Endodermal cell (in vitro differentiated cells): ENCODE data around the gene PANK4. TPM values are rescaled to one million over a fixed set of nuclear protein-coding genes. Genes with fewer than 3 reads are reported as not detected.

Experiments used
- DNase-seq: peaks from one replicate; pipeline ENCODE4 v3.0.0-alpha.2; 2017
- H3K27ac ChIP-seq: 2 replicates; pipeline ENCODE4 v1.5.1; 2013; ENCODE audit warnings: mild to moderate bottlenecking, low read depth, low read length, moderate library complexity
- H3K27me3 ChIP-seq: 2 replicates; pipeline ENCODE4 v1.6.1; 2013; ENCODE audit warnings: mild to moderate bottlenecking, low read length, moderate library complexity; ENCODE audit not compliant: insufficient read depth, control insufficient read depth, poor library complexity, severe bottlenecking
- H3K36me3 ChIP-seq: 2 replicates; pipeline ENCODE4 v1.7.0; 2013; ENCODE audit warnings: mild to moderate bottlenecking, low read length, moderate library complexity; ENCODE audit not compliant: control insufficient read depth, insufficient read depth
- H3K4me1 ChIP-seq: one replicate; pipeline ENCODE4 v1.7.0; 2013; ENCODE audit warnings: low read length; ENCODE audit not compliant: control insufficient read depth, insufficient read depth
- H3K4me3 ChIP-seq: 2 replicates; pipeline ENCODE4 v1.5.1; 2013; ENCODE audit warnings: mild to moderate bottlenecking, low read length, moderate library complexity
- H3K9ac ChIP-seq: 2 replicates; pipeline ENCODE4 v1.6.1; 2013; ENCODE audit warnings: mild to moderate bottlenecking, low read length, moderate library complexity; ENCODE audit not compliant: poor library complexity, severe bottlenecking; ENCODE audit errors: extremely low read depth
- H3K9me3 ChIP-seq: 2 replicates; pipeline ENCODE4 v1.6.1; 2013; ENCODE audit warnings: mild to moderate bottlenecking, low read length, moderate library complexity; ENCODE audit not compliant: control insufficient read depth
- H3K27ac Mint-ChIP-seq: 2 replicates; pipeline ENCODE4 v1.8.0; 2020; ENCODE audit warnings: mixed read lengths
- H3K27me3 Mint-ChIP-seq: 2 replicates; pipeline ENCODE4 v1.8.0; 2021; ENCODE audit warnings: mild to moderate bottlenecking, mixed read lengths; ENCODE audit not compliant: insufficient read depth
- H3K36me3 Mint-ChIP-seq: 2 replicates; pipeline ENCODE4 v1.8.0; 2020; ENCODE audit warnings: low read depth, mixed read lengths
- H3K4me1 Mint-ChIP-seq: 2 replicates; pipeline ENCODE4 v1.8.0; 2020; ENCODE audit warnings: mixed read lengths
- H3K4me3 Mint-ChIP-seq: 2 replicates; pipeline ENCODE4 v1.8.0; 2020; ENCODE audit warnings: mild to moderate bottlenecking, moderate library complexity, mixed read lengths
- H3K9me3 Mint-ChIP-seq: 2 replicates; pipeline ENCODE4 v1.8.0; 2020; ENCODE audit warnings: mild to moderate bottlenecking, mixed read lengths
- WGBS, 2 experiments: methylation state at CpG; one replicate each; pipeline versions ENCODE4 v1.1.5 to v1.1.7; 2013; ENCODE audit warnings: missing lambda C conversion rate in 2 of 2, mixed read lengths in 1 of 2; ENCODE audit not compliant: insufficient coverage in 1 of 2, insufficient read length in 1 of 2; 5-methylcytosine and 5-hydroxymethylcytosine counted together
- total RNA-seq, 2 donors: library from RNA; stranded (reverse); fragmentation: NEBNext Ultra II Directional in 1 of 2; extraction: Animal tissue kit (Norgen Biotek cat#: 25700) in 1 of 2; gene quantifications; 2 replicates in 1 of 2; 3 replicates in 1 of 2; pipeline ENCODE4 v1.2.1, GENCODE V29; 2021
- TF ChIP-seq, protein P1 (sequence below): fragments of 200-600 bp; sonication (generic); conservative IDR thresholded peaks from 2 replicates; pipeline ENCODE4 v1.5.0; 2021; ENCODE audit warnings: antibody characterized with exemption, mild to moderate bottlenecking

The PANK4 gene
- total RNA-seq, 2 donors from 2014 or later: 45.6 to 49.5 TPM

- no peak overlapping the region for H3K27ac ChIP-seq
- Mint-ChIP-seq H3K4me3 (no peak overlapping the region), H3K27ac (no peak overlapping the region), H3K9me3 (no peaks in the 10 kb centered on the region), H3K36me3 (no peaks in the 10 kb centered on the region), H3K27me3 (no peaks in the 10 kb centered on the region), H3K4me1 (peaks cover 3% of the 10 kb centered on the region)
- no peak overlapping the region for H3K4me3 ChIP-seq
- TF ChIP-seq, protein P1, sequence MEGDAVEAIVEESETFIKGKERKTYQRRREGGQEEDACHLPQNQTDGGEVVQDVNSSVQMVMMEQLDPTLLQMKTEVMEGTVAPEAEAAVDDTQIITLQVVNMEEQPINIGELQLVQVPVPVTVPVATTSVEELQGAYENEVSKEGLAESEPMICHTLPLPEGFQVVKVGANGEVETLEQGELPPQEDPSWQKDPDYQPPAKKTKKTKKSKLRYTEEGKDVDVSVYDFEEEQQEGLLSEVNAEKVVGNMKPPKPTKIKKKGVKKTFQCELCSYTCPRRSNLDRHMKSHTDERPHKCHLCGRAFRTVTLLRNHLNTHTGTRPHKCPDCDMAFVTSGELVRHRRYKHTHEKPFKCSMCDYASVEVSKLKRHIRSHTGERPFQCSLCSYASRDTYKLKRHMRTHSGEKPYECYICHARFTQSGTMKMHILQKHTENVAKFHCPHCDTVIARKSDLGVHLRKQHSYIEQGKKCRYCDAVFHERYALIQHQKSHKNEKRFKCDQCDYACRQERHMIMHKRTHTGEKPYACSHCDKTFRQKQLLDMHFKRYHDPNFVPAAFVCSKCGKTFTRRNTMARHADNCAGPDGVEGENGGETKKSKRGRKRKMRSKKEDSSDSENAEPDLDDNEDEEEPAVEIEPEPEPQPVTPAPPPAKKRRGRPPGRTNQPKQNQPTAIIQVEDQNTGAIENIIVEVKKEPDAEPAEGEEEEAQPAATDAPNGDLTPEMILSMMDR: no peak
- 92 to 97% methylated on average over 10 to 20 of the region's 20 CpGs for WGBS, 2 experiments
- H3K36me3 ChIP-seq: no peaks in the 10 kb centered on the region
- no peaks in the 10 kb centered on the region for H3K27me3 ChIP-seq
- H3K4me1 ChIP-seq: peaks cover 4% of the 10 kb centered on the region
- no peak overlapping the region for H3K9ac ChIP-seq
- no peak for DNase-seq
- no peaks in the 10 kb centered on the region for H3K9me3 ChIP-seq
Observed at GRCh38 chr1:2564006-2564814, 37.8 kb upstream of the PANK4 start.

- Mint-ChIP-seq H3K27ac (no peak overlapping the region), H3K27me3 (no peaks in the 10 kb centered on the region), H3K36me3 (no peaks in the 10 kb centered on the region), H3K4me1 (peaks cover 3% of the 10 kb centered on the region), H3K9me3 (no peaks in the 10 kb centered on the region), H3K4me3 (no peak overlapping the region)
- Histone ChIP-seq H3K36me3 (no peaks in the 10 kb centered on the region), H3K9ac (no peak overlapping the region), H3K4me1 (peaks cover 4% of the 10 kb centered on the region), H3K4me3 (no peak overlapping the region), H3K27ac (no peak overlapping the region), H3K9me3 (no peaks in the 10 kb centered on the region), H3K27me3 (no peaks in the 10 kb centered on the region)
- 92 to 96% methylated on average over 8 to 18 of the region's 18 CpGs for WGBS, 2 experiments
- TF ChIP-seq, protein P1: no peak
- no peak for DNase-seq
Observed at GRCh38 chr1:2563205-2563604, 36.8 kb upstream of the PANK4 start.

- Mint-ChIP-seq H3K9me3 (no peaks in the 10 kb centered on the region), H3K27ac (no peak overlapping the region), H3K27me3 (no peaks in the 10 kb centered on the region), H3K4me1 (peaks cover 3% of the 10 kb centered on the region), H3K36me3 (no peaks in the 10 kb centered on the region), H3K4me3 (no peak overlapping the region)
- H3K4me1 ChIP-seq: peaks cover 4% of the 10 kb centered on the region
- DNase-seq: peak; percentile 80
- no peak overlapping the region for H3K4me3 ChIP-seq
- H3K27me3 ChIP-seq: no peaks in the 10 kb centered on the region
- TF ChIP-seq, protein P1: peak; percentile 74
- 93% methylated on average over 11 to 22 of the region's 24 CpGs for WGBS, 2 experiments
- no peaks in the 10 kb centered on the region for H3K9me3 ChIP-seq
- no peak overlapping the region for H3K9ac ChIP-seq
- no peaks in the 10 kb centered on the region for H3K36me3 ChIP-seq
- H3K27ac ChIP-seq: no peak overlapping the region
Observed at GRCh38 chr1:2561898-2562895, 35.8 kb upstream of the PANK4 start.
